Hematopoietic multipotent progenitor cell treated with erythropoietin and hydrocortisone succinate and interleukin-3 and kit ligand, for 17 days (in vitro differentiated cells): Measurements from ENCODE around the gene SPATA18.

ENCODE experiments used
- DNase-seq: peaks from one replicate; pipeline ENCODE4 v3.0.0-alpha.2; 2015; ENCODE audit warnings: low spot score

The SPATA18 gene, protein sequence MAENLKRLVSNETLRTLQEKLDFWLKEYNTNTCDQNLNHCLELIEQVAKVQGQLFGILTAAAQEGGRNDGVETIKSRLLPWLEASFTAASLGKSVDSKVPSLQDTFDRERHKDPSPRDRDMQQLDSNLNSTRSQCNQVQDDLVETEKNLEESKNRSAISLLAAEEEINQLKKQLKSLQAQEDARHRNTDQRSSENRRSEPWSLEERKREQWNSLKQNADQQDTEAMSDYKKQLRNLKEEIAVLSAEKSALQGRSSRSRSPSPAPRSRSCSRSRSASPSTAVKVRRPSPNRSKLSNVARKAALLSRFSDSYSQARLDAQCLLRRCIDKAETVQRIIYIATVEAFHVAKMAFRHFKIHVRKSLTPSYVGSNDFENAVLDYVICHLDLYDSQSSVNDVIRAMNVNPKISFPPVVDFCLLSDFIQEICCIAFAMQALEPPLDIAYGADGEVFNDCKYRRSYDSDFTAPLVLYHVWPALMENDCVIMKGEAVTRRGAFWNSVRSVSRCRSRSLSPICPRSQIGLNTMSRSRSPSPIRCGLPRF

DNA sequence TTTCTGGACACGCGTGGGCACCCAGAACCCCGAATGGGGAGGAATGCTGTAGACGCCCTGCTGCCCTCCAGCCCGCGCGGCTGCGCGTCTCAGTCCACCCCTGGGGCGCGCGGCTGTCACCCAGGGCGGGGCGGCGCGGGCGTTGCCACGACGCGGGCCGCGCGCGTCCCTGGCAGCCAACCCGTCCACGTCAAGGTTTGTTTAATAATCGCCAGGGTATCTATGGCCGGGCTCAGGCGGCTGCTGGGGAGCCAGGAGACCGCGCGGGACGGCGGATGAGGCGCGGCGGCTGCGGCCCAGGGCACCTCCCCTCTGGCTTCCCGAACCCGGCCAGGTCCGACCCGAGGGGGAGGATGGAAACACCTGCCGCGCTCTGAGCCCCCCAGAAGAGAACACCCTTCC lies at the start of gene SPATA18:
SPATA18 (plus strand) TSS at position 92 of the 402 bp plus-strand sequence. CDS start 401 bp downstream, outside the sequence.
- no peak for DNase-seq

DNA sequence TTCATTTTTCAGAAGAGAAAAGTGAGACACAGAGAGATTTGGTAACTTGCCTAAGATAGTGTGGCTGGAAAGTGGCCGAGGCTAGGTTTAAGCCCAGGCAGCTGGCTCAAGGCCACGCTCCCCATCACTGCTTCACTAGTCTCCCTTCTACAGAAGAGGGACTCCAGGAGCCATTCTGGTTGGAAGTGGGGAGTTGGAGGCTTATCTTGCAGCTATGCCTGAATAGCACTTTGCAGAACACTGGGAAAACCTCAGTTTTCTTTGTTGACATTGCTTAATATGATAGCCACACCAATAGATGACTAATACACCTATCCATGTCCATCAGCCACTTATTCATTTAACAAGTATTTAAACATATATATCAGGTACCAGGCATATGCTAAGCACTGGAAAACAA lies 49.5 kb upstream of the SPATA18 start:
- no peak for DNase-seq

DNA sequence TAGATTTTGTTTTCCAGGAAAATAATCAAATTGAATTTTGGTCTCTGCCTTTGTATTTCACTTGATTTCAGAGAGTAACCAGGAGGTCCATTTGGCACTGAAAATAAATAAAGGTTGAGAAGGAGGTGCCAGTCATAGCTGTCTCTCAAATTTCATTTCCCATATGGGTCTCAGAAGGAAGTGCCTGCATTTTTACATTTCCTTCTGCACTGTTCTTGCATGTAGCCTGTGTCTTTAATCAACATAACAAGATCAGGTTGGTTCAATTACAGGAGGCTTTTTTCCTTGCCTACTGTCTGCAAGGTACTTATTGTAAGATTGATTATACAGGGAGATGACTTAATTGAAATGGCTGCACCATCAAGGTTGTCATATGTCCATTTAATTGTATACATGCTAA lies 46.7 kb upstream of the SPATA18 start:
- DNase-seq = no peak

DNA sequence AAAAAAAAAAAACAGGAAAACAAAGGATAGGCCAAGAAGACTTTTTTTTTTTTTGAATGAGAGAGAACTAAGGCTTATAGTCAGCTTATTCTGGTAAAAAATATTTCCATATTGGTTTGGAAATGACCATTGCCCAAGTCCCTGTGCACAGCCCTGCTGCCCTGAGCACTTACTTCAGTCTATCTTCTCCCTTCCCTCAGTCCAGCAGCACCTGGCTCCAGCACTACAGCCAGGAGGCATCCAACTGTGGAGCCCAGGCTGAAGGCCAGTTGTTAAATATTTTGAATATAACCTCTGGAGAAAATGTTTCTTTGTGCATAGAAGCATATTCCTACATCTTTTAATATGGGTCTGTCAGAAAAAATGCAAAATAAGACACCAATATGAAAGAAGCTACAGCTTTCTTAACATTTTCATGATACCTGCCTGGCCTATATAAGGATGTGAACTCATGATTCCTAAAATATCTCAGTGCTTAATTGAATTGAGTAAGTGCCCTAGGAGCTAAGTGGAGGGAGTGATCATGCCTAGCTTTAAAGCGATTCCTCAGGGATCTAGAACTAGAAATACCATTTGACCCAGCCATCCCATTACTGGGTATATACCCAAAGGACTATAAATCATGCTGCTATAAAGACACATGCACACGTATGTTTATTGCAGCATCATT lies 45.4 kb upstream of the SPATA18 start:
- no peak for DNase-seq

DNA sequence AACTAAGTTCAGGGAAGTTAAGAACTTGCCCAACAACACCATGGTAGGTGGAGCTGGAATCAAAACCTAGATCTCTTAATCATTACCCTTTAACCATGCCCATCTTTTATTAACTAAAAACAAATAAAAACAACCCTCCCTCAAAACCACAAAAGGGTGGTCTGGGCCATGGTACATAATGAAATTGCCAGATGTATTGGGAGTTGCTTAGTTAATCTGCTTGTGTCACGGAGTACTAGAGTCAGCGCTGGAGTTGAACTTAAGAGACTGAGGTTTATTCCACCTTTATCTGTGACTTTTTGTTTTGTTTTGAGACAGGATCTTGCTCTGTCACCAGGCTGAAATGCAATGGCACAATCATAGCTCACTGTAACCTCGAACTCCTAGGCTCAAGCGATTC lies 44.2 kb upstream of the SPATA18 start:
- no peak for DNase-seq

DNA sequence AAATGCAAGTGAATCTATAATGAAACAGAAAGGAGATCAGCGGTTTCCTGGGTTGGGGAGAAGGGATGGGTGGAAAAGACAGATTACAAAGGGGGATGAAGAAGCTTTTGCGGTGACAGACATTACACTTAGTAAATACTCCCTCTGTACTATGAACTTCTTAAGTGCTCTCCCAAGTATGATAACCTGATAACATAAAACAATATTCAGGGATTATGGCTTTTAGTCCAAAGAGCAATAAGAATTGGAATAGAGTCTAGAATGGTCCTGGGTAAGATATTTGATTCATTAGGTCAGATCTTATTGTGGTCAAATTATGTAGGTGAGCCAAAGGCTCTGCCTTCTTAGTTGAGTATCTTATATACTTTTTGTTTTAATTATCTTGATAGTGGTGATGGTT lies 40.1 kb upstream of the SPATA18 start:
- no peak for DNase-seq

DNA sequence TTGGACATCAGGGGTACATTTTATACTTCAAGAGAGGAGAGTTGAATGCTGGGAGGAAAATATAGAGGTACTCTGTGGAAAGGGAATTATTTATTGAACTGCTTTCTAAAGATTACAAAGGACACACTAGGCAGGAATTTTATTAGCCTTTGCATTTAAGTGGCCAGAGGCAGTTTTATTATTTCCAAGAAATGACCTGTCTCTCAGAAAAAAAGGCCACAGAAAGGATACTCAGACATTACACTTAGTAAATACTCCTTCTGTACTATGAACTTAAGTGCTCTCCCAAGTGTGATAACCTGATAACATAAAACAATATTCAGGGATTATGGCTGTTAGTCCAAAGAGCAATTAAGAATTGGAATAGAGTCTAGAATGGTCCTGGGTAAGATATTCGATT lies 38.5 kb upstream of the SPATA18 start:
- no peak for DNase-seq

DNA sequence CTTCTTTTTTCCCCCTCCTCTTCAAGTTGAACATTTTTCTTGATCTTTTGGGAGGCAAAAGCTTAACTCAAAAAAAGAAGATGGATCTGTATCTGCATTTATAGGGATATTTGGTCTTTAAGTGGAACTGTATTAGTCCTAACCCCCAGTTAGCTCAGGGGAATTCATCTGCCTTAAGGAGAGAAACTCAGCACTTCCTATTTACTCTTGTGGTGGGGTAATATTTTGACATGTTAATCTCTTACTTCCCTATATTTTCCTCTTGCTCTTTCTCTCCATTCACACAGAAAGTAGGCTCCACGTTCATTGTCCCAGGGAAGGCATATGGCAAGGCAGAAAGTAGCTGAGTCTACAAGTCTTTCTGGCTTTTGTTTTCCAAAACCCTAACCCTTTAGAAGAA lies 36.2 kb upstream of the SPATA18 start:
- no peak for DNase-seq

DNA sequence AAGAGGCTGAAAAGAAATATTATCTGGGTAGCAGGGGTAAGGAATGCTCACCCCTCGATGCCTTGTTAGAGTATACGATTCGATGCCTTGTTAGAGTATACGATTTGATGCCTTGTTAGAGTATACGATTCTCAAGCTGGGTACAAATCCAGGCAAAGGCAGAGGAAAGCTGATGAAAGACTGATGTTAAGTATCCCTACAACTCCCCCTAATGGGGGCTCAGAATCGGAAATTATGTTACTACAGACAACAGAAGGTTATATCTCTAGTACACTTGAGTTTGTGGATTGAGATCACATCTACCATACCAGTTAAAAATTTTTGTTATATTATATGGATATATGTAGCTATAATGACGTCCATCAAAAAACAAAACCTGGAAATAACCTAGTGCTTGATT lies 35.7 kb upstream of the SPATA18 start:
- no peak for DNase-seq

DNA sequence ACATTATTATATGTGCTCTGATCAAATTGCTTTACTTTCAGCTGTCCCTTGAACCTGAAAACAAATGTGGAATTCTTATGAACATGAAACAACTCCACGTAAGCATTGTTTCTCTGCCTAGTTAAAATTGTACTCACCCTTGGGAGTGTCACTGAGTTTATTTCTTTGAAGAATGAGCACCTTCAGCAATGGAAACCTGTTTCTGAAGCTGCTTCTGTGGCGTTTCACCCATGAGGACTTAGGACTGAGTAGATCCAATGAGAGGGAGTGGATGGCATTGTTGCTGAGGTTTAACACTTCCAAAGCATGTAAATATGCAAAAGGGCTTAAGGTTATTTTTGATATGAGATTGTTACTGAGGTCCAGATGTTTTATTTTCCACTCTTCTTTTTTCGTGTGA lies 34.1 kb upstream of the SPATA18 start:
- no peak for DNase-seq

DNA sequence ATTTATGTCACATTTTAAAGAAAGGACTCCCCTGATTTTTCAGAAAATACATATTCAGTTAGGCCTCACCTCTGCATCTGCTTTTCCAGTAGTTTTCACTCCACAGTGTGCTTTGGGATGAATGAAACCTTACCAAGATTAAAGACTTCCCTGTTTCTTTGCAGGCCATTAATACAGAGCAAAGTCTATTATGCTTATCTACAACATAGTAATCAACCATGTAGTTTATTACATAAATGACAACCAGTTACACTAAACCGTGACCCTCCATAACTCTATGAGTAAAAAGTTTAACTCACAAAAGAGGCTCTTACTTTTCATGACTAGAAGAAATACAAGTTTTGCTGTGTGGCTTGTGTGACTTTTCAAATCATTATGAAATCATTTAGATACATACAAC lies 33.3 kb upstream of the SPATA18 start:
- no peak for DNase-seq

DNA sequence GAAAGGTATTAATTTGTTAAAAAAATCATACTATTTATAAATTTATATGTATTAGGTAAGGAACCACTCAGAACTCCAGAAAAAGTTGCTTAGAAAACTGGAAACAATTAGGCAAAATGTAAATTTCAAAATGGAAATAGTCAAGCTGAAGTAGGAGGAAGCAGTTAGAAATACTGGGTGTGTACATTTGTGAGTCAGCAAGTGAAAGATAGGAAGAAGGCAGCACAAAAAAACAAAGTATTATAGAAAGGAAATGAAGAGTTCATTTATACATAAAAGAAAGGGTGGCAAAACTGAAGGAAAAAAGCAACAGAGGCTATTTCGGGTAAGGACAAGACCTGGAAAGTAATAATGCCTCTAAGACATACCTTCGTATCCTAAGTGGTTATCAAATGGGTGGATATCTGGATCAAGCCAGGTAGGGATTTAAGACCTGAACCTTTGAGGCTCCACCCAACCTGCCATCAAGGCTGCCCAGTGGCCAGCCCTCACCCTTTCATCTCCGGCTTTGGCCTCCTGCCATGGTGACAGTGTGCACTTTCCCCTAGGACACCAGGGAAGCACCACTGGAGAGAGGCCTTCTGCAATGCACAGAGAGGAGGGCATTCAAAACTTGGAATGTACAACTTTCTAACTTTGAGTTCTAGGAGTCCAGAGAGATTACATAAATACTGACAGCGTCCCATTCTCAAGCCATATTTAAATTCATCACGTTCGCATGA lies 31.0 kb upstream of the SPATA18 start, which contains the start of gene LRRC66:
LRRC66 (minus strand) TSS at position 428 of the 722 bp plus-strand sequence. CDS start 2,750 bp downstream, outside the sequence.
- DNase-seq = no peak

DNA sequence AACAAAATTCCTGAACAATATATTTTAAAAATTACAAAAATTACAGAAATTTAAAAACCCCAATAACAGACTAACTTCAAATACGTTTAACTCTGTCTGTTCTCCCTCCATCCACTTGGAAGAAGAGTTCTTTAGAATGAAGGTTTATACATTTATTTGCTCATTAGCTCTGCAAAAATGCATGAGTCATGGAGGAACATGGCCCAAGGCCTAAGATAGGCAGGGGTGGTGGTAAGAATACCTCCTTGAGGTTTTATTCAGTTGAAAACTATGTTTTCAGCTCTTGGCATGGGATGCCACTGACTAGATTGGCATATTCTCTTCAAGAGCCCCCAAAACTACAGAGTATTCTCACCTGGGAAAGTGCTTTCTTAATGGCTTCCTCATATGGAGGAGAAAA lies 22.1 kb upstream of the SPATA18 start:
- no peak for DNase-seq

DNA sequence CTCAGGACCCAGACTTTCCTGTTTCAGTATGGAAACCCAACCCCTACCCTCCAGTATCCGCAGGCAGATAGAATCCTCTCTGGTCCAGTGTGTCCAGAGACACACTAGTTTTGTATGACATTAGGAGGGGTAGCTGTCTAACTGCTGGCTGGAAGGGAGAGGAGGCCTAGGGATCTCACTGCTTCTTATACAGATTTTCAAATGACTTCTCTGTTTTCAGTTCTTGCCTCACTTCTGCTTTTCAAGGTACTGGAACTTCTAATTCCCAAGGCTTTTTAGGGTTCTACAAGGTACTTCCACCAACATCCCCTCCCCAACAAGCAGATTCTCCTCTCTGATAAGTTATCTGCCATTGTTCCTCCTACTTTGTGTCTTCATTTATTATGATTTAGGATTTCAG lies 19.1 kb upstream of the SPATA18 start:
- DNase-seq = no peak

DNA sequence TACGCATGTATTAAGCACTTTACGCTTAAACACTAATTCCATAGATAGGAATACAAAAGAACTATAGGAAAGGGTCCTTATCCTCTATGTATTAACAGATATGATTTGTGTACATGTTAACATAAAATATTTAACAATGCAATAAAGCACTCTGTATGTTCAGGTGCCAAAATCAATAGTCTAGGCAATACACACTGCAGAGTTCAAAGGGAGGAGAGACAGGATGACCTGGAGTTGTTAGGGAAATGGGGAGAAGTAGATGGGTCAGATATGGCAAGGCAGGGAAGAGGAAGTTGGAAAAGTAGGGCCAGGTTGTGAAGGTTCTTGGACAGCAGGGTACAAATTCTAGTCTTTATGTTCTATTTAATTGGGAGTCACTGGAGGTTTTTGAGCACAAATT lies 15.9 kb upstream of the SPATA18 start:
- no peak for DNase-seq

DNA sequence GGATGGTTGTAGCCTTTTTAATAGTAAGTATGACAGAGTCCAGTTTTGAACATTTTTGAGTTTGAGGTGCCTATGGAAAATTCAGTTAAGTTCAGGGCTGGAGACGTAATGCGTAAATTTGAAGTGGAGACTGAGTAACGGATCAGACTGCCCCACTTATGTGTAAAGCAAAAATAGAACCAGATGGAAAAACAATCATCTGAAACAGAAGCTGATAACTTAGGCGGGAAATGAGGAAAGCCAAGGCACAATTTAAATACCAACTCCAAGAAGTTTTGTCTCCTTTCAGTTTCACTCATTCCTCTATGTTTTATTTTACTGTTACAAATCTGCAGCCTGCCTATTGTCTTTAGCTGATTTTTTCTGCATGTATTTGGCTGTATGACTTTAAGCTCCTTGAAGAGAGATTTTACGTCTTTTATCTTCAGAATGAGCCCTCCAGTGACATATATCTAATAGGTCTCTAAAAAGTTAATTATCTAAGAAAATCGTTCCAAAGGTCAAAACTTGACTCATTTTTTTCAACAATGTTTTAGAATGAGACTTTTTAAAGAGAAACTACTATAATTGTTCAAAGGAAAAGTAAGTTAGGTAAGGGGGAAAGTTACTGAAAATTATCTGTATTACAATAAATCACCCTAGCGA lies 14.1 kb upstream of the SPATA18 start:
- DNase-seq = no peak

DNA sequence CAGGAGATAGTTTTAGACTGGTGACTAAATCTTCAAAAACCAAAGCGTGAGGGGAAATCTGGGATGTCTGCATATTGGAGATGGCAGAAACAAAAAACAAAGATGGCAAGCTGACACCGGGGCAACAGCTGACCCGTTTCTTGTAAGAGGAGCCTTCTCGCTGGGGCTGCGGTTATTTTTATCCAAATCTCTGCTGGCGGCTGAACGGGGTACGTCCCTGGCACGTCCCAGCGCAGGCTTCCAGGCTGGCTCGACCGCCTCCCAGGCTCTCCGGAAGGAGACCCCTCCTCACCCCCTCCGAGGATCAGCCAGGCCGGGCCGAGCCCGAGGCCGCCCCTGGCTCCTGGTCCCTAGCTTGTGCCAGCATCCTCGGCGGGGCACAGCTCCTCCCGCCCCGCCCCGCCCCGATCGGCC lies 13.4 kb upstream of the SPATA18 start:
- DNase-seq = no peak

DNA sequence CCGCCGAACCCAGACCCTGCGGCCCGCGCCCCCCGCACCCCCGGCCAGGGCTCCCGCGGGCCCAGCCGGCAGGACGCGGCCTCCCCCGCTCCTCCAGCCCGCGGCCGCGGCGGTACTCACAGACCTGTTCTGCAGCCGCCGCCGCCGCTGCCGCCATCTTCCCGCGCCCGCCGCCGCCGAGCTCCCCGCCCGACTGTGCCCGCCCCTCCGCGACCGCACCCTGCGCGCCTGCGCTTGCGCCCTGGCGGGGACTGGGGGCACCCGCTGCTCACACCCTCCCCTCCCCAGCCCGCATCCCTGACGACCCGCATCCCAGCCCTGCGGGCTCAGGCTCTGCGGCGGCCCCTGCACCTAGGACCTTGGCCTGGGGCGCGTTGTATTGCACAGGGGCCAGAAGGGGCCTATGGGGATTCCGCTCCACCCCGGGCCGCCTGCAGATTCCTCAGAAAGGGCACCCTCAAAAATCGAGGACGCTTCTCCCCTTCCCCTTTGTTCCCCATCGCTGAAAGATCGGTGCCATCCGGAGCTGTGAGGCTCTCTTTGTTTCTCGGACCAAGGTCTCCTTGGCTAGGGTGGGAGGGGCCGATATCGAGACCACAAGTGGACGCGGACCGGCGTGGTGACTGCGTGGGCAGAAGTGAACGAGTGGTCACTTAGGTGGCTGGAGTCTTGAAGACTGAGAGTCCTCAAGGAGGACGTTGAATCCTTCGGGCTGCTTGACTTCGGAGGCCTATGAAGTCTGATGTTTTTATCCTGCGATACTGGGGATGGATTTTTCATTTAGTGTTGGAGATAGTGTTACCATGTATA lies 12.8 kb upstream of the SPATA18 start, which contains the start of gene SGCB:
SGCB (minus strand) TSS at position 197 of the 810 bp plus-strand sequence; CDS start at position 157, 40 bp downstream.
- no peak for DNase-seq

DNA sequence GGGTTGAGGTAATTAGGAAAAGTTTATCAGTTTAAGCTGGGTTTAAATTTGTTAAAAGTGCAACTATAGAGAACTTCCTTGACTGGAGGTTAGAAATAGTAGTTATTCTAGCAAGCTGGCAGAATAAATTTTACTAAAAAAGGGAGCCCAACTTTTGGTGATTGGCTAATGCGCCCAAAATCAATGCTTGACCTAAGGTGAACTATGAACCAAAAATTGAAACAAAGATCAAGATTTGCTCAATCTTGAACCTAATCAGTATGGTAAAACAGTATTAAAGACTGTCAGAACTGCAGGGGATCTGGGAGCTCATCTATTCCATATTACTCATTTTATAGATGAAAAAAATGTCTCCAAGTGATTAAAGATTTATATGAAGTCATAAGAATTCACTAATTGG lies 6.1 kb upstream of the SPATA18 start:
- DNase-seq = no peak

DNA sequence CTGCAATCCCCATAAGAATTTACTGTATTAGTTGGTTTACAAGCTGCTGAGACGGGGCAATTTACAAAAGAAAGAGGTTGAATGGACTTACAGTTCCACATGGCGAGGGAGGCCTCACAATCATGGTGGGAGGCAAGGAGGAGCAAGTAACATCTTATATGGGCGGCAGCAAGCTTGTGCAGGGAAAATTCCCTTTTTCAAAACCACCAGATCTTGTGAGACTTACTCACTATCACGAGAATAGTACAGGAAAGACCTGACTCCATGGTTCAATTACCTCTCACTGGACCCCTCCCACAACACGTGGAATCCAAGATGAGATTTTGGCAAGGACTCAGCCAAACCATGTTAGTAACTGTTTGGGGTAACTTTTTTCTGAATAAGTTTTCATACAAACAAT lies 1.8 kb upstream of the SPATA18 start:
- DNase-seq = no peak
